Thymus (tissue), 11 donors: Measurements from ENCODE around the gene LAG3. TPM values are rescaled to one million over a fixed set of nuclear protein-coding genes. Genes with fewer than 3 reads are reported as not detected.
A peak's percentile ranks its signal among the peaks of the same experiment; 100 is the strongest.

Experiments
- DNase-seq, 9 donors: peaks; one replicate each; pipeline ENCODE4 v3.0.0-alpha.2; 2013; ENCODE audit warnings: low spot score in 9 of 9, low read depth in 6 of 9, missing footprints in 1 of 9
- H3K27ac ChIP-seq, 2 donors: one replicate each; pipeline ENCODE4 v1.5.1; 2013; ENCODE audit warnings: control low read depth in 1 of 2, low read depth in 1 of 2, low read length in 1 of 2, mild to moderate bottlenecking in 1 of 2, moderate library complexity in 1 of 2
- H3K27me3 ChIP-seq, 2 donors: one replicate each; pipeline ENCODE4 v1.5.1; 2013; ENCODE audit warnings: low read length in 1 of 2; ENCODE audit not compliant: control insufficient read depth in 2 of 2, insufficient read depth in 1 of 2
- H3K36me3 ChIP-seq, 2 donors: one replicate each; pipeline ENCODE4 v1.5.1; 2013; ENCODE audit warnings: low read length in 1 of 2, mild to moderate bottlenecking in 1 of 2, moderate library complexity in 1 of 2; ENCODE audit not compliant: control insufficient read depth in 2 of 2, insufficient read depth in 2 of 2
- H3K4me1 ChIP-seq, 2 donors: one replicate each; pipeline ENCODE4 v1.5.1; 2013; ENCODE audit warnings: low read length in 2 of 2; ENCODE audit not compliant: control insufficient read depth in 2 of 2, insufficient read depth in 2 of 2
- H3K4me3 ChIP-seq, 2 donors: one replicate each; pipeline ENCODE4 v1.5.1; 2013; ENCODE audit warnings: low read length in 2 of 2, control low read depth in 1 of 2, mild to moderate bottlenecking in 1 of 2
- H3K9me3 ChIP-seq, 2 donors: one replicate each; pipeline ENCODE4 v1.5.1; 2013; ENCODE audit warnings: low read length in 1 of 2, mild to moderate bottlenecking in 1 of 2; ENCODE audit not compliant: control insufficient read depth in 2 of 2, insufficient read depth in 1 of 2
- WGBS: extraction: QIAGEN DNeasy Blood & Tissue Kit; methylation state at CpG from one replicate; pipeline ENCODE4 v1.1.7; 2013; 5-methylcytosine and 5-hydroxymethylcytosine counted together
- polyA plus RNA-seq: library from polyadenylated mRNA; stranded (reverse); fragments of 200-250 nt; gene quantifications from one replicate; pipeline ENCODE4 v1.2.3, GENCODE V29; 2013
- total RNA-seq: library from RNA; stranded (reverse); fragments of 120-200 nt; gene quantifications from one replicate; pipeline ENCODE4 v1.2.4, GENCODE V29; 2013
- donor health status: healthy.

Gene LAG3
- total and polyA plus RNA-seq, 2 donors: 1.5 to 4.8 TPM

DNA sequence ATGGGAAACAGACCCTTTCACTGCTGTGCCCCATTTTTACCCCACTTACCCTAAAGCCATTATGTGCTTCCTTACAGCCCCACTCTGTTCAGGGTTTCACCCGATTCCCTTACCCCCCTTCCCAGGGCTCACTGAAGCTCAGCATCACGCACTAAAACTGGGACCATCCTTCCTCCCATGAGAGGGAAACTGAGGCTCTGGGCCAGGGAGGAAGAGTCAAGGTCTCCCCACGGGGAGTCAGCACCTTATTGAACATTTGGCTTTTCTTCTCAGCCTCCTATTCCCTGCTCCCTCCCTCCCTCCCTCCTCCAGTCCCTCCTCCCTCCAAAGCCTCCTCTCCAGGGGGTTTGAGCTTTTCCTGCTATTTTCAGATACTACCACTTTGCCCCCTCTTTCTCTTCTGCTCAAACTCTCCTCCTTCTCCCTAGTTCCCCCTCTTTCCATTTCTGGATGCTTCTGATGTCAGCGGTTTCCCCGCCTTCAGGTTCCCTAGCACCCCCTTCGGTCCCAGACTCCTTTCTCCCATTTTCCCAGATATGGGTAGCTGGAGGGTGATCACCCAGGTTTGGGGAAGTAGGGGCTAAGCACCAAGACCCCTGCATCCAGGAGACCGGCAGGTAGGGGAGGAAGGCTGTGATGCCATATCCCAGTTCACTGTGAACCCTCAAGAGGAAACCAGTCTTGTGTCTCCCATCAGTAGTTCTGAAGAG is 50.3 kb downstream of the LAG3 start:
- Histone ChIP-seq H3K9me3 (peaks cover 0 to 15% of the 10 kb centered on the region in 2 donors), H3K4me1 (peaks cover 6 to 57% of the 10 kb centered on the region in 2 donors), H3K27ac (no peak overlapping the region), H3K27me3 (peaks cover 9 to 62% of the 10 kb centered on the region in 2 donors), H3K36me3 (peaks cover 23 to 31% of the 10 kb centered on the region in 2 donors), H3K4me3 (no peak overlapping the region)
- no peak for DNase-seq
- WGBS: 89% methylated on average over 7 of the region's 7 CpGs

DNA sequence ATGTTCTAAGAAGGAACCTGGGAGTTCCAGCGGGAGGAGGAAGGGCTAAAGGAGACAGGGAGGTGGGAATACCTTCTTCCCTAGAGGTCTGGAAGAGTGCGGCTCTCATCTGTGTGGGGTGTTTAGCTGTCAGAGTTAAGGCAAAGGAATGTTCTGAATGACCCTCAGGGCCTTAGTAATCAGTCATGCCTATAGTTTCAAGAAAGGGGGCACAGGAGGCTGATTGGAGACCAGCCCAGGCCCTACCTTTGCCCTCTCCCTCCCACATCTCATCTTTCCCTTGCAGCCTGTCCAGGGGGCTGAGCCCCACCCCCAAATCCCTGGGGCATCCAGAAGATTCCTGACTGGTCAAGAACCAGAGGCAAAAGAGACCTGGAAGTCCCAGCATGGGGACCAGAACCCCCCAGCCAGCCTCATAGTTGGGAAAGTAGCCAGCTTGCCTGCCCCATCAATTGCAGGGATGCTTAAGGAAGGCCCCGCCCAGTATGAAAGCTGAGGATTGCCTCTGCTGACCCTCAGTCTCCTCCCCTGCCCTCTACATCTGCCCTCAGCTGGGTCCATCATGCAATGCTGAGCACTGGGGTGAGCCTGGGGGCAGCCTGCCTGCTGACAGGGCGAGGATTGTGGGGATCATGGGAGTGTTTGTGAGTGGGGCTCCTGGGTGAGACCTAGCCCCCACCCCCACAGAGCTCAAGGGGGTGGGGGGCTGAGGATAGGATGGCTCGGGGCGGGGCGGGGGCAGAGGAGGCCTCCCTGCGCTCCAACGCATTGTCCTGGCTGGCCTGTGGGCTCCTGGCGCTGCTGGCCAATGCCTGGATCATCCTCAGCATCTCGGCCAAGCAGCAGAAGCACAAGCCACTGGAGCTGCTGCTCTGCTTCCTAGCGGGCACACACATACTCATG is 51.1 kb downstream of the LAG3 start:
- Histone ChIP-seq H3K27ac (no peak overlapping the region), H3K9me3 (peaks cover 0 to 15% of the 10 kb centered on the region in 2 donors), H3K4me3 (no peak overlapping the region), H3K4me1 (peaks cover 6 to 57% of the 10 kb centered on the region in 2 donors), H3K27me3 (peaks cover 15 to 71% of the 10 kb centered on the region in 2 donors), H3K36me3 (peaks cover 14 to 22% of the 10 kb centered on the region in 2 donors)
- DNase-seq: no peak
- 93% methylated on average over 12 of the region's 12 CpGs for WGBS

DNA sequence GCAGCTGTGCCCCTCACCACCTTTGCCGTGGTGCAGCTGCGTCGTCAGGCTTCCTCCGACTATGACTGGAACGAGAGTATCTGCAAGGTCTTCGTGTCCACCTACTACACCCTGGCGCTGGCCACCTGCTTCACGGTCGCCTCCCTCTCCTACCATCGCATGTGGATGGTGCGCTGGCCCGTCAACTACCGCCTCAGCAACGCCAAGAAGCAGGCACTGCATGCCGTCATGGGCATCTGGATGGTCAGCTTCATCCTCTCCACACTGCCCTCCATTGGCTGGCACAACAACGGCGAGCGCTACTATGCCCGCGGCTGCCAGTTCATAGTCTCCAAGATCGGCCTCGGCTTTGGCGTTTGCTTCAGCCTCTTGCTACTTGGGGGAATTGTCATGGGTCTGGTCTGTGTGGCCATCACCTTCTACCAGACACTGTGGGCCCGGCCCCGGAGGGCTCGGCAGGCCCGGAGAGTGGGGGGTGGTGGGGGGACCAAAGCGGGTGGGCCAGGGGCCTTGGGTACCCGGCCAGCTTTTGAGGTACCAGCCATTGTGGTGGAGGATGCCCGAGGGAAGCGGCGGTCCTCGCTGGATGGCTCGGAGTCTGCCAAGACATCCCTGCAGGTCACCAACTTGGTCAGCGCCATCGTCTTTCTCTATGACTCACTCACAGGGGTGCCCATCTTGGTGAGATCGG is 51.9 kb downstream of the LAG3 start:
- Histone ChIP-seq H3K4me1 (peaks cover 13 to 57% of the 10 kb centered on the region in 2 donors), H3K27me3 (peaks cover 23 to 79% of the 10 kb centered on the region in 2 donors), H3K4me3 (no peak overlapping the region), H3K36me3 (peaks cover 7 to 15% of the 10 kb centered on the region in 2 donors), H3K9me3 (peaks cover 0 to 15% of the 10 kb centered on the region in 2 donors), H3K27ac (no peak overlapping the region)
- DNase-seq: no peak
- WGBS: 96% methylated on average over 37 of the region's 37 CpGs

DNA sequence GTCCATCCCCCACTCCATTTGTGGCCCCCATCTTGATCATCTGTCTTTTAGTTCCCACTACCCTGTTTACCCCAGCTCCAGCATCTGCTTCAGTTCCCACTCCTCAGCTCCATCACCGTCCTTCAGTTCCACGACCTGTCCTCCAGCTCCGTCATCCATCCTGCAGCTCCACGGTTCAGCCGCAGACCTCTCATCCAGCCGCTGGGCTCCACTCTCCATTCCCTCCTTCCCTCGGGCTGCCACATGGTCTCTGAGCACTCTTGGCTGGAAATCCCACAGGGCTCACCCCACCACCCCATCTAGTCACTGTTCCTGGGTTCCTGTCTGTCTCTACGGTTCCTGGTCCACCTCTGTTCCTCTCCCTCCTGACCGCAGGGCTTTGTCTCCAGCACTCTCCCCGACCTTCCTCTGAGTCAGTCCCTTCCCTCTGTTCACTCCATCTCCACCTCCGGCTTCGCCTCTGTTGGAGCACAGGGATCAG is 52.6 kb downstream of the LAG3 start:
- Histone ChIP-seq H3K27ac (no peak overlapping the region), H3K4me3 (no peak overlapping the region), H3K36me3 (peaks cover 0 to 8% of the 10 kb centered on the region in 2 donors), H3K9me3 (peaks cover 0 to 15% of the 10 kb centered on the region in 2 donors), H3K4me1 (peaks cover 13 to 58% of the 10 kb centered on the region in 2 donors), H3K27me3 (peaks cover 30 to 86% of the 10 kb centered on the region in 2 donors)
- WGBS: 78% methylated on average over 12 of the region's 12 CpGs
- no peak for DNase-seq

DNA sequence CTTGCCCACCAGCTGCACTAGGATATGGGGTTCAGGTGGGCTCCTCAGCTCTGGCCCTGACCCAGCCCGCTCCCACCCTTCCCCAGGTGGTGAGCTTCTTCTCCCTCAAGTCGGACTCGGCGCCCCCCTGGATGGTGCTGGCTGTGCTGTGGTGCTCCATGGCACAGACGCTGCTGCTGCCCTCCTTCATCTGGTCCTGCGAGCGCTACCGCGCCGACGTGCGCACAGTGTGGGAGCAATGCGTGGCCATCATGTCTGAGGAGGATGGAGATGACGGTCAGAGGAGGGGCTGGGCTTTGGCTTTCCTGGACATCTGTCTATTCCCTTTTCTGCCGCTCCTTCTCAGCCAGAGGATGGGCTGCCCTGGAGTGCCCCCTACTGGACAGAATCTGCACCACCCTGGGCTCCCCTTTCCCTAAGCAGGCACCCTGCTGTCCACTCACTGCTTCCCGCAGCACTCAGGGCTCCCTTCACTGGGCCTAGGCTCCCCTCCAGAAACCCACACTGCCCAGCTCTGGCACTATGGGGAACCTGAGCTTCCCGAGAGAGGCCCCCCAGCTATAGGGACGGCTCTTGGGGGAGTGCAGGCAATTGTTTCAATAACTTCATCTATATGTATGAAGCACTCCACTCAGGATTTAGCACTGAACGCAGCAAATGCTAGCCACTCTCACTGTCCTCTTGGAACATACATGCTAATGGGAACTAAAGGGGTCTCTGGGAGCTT is 53.2 kb downstream of the LAG3 start:
- peak; percentile 54 to 88 (median 74) for DNase-seq
- peaks cover 36 to 92% of the 10 kb centered on the region in 2 donors for H3K27me3 ChIP-seq
- H3K36me3 ChIP-seq: peaks cover 0 to 2% of the 10 kb centered on the region in 2 donors
- no peak overlapping the region for H3K4me3 ChIP-seq
- H3K27ac ChIP-seq: no peak overlapping the region
- peaks cover 0 to 15% of the 10 kb centered on the region in 2 donors for H3K9me3 ChIP-seq
- WGBS: 23% methylated on average over 19 of the region's 19 CpGs
- H3K4me1 ChIP-seq: peaks cover 13 to 52% of the 10 kb centered on the region in 2 donors

DNA sequence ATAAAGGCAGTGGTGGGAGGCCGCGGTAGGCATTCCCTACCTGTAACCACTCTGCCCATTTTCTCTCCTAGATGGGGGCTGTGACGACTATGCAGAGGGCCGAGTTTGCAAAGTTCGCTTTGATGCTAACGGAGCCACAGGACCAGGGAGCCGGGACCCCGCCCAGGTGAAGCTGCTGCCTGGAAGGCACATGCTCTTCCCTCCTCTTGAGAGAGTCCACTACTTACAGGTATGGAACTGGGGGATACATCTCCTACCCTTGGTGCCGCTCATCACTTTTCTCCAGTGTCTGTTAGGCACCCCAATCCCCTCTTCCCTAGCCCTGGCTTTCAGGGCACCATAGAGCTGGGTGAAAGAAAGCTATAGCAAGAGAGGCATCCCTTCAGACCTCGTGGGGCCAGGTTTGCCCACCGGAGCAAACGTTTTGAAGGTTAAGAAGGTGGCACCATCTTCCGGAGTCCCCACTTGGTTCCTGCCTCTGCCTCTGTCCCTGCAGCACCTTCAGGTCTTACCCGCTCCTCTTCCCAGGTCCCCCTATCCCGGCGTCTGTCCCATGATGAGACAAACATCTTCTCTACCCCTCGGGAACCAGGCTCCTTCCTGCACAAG is 53.9 kb downstream of the LAG3 start:
- no peak overlapping the region for H3K27ac ChIP-seq
- H3K27me3 ChIP-seq: peaks cover 40 to 97% of the 10 kb centered on the region in 2 donors
- H3K4me1 ChIP-seq: peaks cover 9 to 47% of the 10 kb centered on the region in 2 donors
- H3K9me3 ChIP-seq: peaks cover 0 to 15% of the 10 kb centered on the region in 2 donors
- no peak for DNase-seq
- 92% methylated on average over 17 of the region's 17 CpGs for WGBS
- H3K36me3 ChIP-seq: no peaks in the 10 kb centered on the region
- H3K4me3 ChIP-seq: no peak overlapping the region

DNA sequence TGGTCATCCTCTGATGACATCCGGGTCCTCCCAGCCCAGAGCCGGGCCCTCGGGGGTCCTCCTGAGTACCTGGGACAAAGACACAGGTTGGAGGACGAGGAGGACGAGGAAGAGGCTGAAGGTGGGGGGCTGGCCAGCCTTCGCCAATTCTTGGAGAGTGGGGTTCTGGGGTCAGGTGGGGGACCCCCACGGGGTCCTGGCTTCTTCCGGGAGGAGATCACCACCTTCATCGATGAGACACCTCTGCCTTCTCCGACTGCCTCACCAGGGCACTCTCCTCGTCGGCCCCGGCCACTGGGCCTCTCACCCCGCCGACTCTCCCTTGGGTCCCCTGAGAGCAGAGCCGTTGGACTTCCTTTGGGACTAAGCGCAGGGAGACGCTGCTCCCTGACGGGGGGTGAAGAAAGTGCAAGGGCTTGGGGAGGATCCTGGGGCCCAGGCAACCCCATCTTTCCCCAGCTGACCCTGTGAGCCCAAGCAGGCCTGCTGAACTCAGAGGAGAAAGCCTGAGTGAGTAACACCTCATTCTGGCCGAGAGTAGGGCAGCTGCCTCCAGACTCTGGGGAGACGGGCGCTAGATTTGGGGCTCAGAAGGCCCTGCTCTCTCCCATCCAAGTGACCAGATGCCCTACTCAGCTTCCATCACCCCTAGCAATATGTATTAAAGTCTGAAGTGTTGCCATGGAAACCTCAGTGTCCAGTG is 54.6 kb downstream of the LAG3 start:
- Histone ChIP-seq H3K9me3 (peaks cover 0 to 15% of the 10 kb centered on the region in 2 donors), H3K27me3 (peaks cover 40 to 97% of the 10 kb centered on the region in 2 donors), H3K4me1 (peaks cover 7 to 40% of the 10 kb centered on the region in 2 donors), H3K4me3 (no peak overlapping the region), H3K36me3 (no peaks in the 10 kb centered on the region), H3K27ac (no peak overlapping the region)
- WGBS: 95% methylated on average over 22 of the region's 22 CpGs
- no peak for DNase-seq
